Raji (cell line): ENCODE data around the gene CFAP97D1.

Experiments
- POLR2A ChIP-seq: IDR thresholded peaks from 2 replicates; pipeline ENCODE4 v1.6.1; 2011; ENCODE audit warnings: low read depth, low read length, control low read depth; ENCODE audit not compliant: insufficient read depth

The CFAP97D1 gene

DNA sequence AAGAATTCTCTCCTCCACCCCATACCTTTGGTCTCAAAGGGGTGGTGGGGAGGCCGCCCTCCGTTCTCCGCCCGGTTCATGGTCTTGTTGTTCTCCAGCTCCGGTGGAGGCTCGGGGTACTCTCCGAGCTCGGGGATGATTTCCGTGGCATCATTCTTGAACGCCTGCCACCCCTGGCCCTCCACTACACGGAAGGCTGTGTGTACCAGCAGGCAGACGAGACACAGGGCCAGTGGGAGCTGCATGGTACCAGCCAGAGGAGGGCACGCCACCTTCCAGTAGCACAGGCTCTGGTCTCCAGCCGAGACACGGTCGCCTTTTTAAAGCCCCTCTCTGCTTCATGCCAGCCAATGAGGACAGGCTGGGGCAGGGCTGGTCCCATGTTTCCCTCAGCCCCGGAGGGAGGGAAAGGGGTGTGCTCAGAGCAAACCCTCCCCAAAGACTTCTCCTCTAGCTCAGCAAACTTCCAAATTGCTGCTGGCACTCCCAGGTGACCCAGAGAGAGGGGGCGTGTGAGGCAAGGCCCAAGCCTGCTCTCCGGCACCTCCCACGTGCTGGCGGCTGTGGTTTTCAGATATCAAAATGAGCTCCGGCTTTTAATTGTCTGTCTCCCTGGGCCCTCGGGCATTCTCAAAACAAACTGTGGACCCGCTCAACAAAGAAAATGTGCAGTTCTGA lies 21.6 kb upstream of the CFAP97D1 start, which contains the start of gene SOST:
TSS of gene SOST (minus strand) at position 295 of the 678 bp plus-strand sequence. CDS start at position 245, 50 bp downstream.
- TF ChIP-seq POLR2A, result no peak

DNA sequence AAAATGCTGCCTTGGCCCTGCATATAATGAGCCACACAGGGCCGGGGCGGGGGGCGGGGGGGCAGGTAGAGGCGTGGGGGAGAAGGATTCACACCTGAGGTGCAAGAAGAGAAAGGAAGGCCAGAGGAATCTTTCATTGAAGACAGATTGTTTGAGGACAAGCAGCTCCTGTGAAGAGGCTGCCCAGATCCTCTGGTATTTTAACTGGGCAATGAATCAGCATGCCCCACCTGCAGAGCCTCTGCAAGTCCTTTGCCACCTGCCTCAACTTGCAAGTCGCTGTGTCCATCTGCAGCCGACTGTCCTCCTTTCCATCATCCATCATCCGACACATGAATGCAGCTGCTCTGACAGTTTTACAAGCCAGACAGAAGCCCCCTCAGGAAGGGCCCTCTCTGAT lies 20.4 kb upstream of the CFAP97D1 start:
- no peak for TF ChIP-seq POLR2A

DNA sequence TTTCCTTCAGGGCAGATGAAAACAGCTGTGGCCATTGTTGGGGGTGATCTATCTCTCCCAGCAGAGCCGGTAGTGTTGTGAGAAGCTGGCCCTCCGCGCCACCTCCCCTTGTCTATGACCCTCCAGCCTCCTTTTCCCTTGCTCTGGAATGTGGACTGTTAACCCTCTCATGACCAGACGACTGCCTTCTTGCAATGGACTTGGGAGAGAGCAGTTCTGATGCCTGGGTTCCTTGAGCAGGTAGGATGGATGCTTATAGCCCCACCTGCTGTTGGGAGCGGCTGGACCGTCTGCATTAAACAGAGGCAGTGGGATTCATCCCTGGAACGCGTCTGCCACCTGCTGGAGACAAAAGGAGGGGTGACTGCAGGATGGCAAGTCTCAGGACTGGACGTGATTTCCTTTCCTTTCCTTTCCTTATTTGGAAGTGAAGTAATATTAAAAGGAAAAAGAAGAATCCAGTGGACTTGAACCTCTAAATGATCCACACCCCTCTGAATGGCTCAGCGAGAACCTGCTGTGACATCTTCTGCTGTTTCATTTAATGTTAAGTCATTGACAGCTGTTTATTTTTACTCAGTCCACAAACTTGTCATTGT lies 19.9 kb upstream of the CFAP97D1 start:
- no peak for TF ChIP-seq POLR2A

DNA sequence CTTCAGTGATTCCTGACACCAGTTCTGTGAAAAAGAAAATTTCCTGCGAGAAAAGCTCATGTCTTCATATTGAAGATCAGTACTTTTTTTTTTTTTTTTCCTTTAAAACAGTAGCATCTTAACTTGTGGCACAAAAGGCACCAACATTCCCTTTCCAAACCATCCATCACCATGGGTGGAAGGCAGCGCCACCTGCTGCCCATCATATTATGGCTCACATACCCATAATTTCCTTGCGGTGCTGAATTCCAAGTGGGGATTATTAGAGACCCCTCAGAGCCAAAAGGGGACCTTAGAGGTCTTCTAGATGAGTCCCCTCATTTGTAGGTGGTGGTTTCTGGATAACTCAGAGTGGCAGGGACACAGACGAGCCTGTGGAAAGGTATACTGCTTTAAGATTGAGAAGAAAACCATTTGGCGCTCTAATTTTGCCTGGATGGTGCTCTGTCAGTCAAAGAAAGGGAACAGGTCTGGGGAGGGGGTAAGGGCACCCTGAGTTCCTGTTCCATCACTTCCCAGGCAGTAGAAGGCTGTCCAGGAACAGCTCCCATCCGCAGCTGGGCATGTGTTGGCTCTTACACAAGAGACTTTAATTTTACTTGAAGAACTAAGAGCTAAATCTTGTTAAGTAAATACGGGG lies 13.7 kb upstream of the CFAP97D1 start:
- no peak for TF ChIP-seq POLR2A

DNA sequence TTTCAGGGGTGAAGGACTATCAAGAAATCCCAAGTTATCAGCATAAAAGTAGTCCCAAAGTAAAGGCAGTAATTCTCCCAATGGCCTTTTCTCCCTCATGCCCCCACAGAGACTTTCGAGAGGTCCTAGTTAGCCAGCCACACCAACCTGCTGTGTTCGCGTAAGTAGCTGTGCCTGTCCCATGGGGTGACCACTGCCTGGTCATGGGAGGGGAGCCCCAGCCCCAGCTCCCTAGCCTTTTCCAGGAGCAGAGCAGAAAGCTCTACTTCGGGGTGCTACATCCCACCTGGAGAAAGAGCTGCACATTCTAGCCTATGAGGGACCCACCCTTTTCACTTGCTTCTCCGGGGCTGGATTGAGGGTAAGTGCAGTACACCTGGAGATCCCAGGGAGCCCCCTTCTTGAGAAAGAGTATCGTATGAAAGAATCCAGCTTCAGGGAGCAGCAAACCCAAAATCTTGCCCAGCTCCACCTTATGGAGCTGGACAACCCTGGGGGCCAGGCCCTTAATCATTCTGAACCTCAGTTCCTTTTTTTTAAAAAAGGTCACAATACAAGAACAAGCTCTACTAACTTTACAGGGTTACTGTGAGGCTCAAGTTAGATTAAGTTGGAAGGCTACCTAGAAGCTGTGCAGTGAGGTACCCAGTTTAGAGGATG lies 13.1 kb upstream of the CFAP97D1 start:
- no peak for TF ChIP-seq POLR2A

DNA sequence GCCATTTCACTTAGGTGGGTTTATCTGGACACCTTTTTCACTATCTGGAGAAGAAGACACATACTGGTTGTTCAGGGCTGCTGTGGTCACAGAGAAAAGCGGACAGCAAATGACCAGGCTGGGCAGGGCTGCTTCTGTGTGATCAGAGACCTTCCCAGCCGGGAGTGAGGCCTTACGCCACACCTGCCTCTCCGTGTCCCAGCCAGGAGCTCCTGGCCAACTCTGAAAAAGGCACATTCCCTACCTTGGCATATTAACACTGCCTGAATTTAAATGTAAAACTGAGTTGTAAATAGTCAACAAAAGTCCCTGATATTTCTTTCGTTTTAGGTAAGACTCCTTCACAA lies 12.5 kb upstream of the CFAP97D1 start:
- no peak for TF ChIP-seq POLR2A

DNA sequence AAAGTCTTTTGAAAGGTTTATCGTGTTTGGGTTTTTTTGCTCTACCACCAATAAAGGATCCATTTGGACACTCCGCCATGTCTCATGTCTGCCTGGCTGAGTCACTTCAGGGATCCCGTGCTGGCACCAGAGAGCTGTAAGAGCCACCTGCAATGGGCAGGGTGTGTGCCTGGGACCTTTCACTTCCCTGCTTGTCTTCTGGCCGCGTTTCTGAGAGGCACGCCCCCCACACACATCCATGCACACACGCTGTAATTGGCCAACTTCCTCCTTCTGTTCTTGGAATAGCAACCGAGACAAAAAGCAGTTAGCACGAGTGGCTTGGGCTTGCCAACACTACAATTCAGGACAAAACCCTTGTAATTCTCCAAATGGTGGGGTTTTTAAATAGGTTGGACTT lies 11.9 kb upstream of the CFAP97D1 start:
- no peak for TF ChIP-seq POLR2A

DNA sequence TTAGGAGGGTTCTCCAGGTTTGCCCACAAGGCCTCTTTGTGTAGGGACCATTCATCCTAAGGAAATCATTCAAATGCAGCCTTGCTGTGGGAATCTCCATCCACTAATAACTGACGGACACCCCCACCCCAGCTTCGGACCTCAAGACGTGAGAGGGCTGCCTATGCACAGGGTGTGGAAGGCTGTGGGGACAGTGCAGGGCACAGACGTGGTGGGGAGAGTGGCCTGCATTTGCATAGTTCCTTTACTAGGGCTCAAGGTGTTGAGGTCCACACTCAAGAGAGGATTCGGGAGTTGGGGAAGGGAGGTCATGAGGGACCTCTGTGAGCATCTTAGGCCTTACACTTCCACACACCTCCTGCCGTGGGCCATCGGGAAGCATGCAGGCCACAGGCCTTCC lies 11.3 kb upstream of the CFAP97D1 start:
- TF ChIP-seq POLR2A, result no peak

DNA sequence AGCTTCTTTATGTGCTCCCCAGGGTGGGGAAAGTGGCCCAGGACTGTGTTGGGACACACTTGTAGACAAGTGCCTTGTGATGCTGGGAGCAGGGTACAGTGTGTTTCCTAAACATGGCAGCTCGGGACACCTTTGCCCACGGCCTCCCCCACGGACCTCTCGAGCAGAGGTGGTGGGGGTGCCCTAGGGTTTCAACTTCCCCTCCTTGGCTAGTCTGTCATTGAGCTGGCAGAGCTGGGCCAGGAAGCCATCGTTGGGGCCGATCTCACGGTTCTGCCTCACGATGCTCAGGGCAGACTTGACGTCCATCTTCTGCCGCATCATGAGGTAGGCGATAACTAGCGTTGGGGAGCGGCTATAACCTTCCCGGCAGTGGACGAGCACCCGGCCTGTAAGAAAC lies 10.8 kb upstream of the CFAP97D1 start:
- TF ChIP-seq POLR2A, result no peak

DNA sequence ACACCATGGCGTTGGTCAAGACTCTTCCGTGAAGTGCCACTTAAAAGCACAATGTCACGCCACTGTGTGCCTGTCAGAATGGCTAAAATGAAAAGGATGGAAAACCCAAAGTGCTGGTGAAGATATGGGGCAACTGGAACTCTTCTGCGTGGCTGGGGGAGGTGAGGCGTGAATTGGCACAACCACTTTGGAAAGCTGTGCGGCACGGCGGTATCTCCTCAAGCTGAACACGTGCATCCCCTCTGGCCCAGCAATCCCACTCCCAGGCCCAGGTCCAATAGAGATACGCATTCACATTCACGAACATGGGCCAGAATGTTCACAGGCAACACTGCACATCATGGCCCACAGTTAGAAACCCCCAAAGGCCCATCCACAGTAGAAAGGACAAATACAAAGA lies 10.4 kb upstream of the CFAP97D1 start:
- TF ChIP-seq POLR2A, result no peak

DNA sequence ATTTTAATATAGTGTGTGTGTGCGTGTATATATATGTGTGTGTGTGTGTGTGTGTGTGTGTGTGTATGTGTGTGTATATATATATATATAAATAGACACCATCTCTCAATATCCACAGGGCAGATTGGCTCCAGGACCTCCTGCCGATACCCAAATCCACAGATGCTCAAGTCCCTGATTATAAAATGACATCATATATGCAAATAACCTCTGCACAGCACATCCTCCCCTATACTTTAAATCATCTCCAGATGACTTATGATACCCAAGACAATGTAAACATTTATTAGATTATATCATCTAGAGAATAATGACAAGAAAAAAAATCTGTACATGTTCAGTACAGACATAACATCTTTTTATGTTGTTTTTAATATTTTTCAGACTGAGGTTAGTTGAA lies 9.3 kb upstream of the CFAP97D1 start:
- TF ChIP-seq POLR2A, result no peak

DNA sequence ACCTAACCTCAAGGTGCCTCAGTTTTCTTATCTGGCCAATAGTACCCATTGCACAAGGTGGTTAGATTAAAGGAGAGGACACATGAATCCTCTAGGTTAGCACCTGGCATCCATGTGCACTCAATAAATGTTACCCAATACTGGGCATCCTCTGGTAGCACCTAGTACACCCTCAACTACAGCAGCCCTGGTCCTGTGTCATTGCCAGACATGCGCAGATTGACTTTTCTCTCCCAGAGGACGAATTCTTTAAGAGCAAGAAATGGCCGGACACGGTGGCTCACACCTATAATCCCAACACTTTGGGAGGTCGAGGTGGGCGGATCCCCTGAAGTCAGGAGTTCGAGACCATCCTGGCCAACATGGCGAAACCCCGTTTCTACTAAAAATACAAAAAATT lies 8.8 kb upstream of the CFAP97D1 start:
- no peak for TF ChIP-seq POLR2A

DNA sequence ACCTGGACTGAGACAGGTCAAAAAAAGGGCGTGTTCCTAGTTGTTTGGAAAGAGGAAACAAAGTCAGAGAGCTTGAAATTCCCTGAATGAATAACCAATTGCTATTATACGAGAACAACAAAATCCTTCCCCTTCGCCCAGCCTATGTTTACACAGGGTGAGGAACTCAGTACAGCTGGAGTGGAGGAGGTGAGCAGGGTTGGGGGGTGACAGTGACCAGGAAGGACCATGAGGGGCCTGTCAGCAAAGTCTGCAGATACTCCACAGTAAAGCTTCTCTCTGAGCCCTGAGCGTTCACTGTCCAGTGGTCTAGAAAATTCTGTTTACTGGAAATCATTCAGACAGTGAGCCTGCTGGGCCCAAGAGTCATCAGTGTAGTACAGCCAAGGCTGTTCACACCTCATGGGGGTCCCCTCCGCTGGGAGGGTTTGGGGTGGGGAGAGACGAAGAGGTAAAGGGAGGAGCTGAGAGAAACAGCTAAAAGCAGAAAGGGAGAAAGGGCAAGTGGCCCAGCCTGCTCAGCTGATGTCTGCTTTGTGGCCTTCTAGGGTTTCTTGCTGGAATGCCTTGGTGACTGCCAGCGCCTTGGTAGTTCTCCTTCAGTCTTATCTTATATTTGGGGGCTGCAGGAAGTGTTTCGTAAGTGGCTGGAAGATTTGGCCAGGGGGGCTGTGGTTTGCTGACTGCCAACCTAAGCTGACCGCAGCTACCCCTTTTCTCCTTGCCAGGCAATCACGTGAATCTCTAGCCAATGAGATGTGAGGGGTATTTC lies 7.2 kb upstream of the CFAP97D1 start:
- TF ChIP-seq POLR2A, result no peak

DNA sequence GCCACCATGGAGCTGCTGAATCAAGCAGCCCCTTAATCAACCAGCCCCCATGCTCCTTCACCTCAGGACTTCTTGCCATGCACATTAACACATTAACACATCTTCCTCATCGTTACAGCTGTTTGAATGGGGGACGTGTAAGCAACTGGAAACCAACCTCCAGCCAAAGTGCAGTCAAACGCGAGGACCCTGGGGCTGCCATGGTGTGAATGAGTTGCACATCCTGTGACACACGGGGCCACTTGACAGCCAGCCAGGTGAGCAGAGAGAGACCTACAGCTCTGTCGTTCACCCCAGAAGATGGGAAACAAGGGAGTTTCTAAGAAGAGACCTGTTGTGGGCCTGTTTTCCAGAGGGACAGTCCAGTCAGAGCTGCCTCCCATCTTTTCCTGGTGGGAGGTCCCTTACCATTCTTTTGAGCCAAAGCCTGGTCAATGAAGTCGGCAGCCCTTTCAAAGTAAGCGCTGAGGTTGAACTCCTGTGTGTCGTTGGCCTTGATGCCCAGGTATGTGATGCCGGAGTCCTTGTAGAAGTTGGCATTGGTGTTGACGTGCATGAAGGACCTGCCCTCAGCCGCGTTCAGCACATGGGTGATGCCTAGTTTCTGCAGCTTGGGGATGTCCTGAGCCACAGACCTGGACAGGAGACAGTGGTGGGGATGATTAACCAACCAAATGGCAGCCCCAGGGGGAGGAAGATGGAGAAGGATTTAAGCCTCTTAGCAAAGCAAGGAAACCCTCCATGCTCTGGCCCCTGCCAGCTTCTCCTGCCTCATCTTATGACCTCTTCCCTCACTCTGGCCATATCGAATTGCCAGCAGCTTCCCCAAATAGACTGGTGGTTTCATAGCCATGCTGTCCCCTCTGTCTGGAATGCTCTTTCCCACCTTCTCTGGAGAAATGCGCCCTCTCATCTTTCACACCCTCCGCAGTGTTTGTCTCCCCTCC lies 5.7 kb upstream of the CFAP97D1 start:
- no peak for TF ChIP-seq POLR2A
